ENCODE measurements around the gene SHFL. TPM values are rescaled to one million over a fixed set of nuclear protein-coding genes. Genes with fewer than 3 reads are reported as not detected.
A peak's percentile ranks its signal among the peaks of the same experiment; 100 is the strongest.

SHFL gene
- polyA plus RNA-seq, 3 donors = 12.6 to 106 (median 17.6) TPM

GRCh38 chr19:10141973-10142372, 55.9 kb downstream of the SHFL start:
- H3K4me3 Mint-ChIP-seq = no peak overlapping the region
- H3K9me3 ChIP-seq (replicated peaks in 1 of 2; ENCODE audit: control insufficient read depth in 1 of 2, insufficient read depth in 1 of 2, low read length in 2 of 2) = no peaks in the 10 kb centered on the region
- H3K4me1 Mint-ChIP-seq = no peaks in the 10 kb centered on the region
- no peak for DNase-seq
- no peak overlapping the region for H3K9ac ChIP-seq (ENCODE audit: insufficient read depth, low read length, poor library complexity, severe bottlenecking)
- no peaks in the 10 kb centered on the region for H3K4me1 ChIP-seq (ENCODE audit: control insufficient read depth in 1 of 2, insufficient read depth in 2 of 2, low read length in 2 of 2)
- no peaks in the 10 kb centered on the region for H3K27me3 ChIP-seq (ENCODE audit: control insufficient read depth in 2 of 2, insufficient read depth in 2 of 2, low read length in 2 of 2)
- H3K36me3 ChIP-seq (replicated peaks in 1 of 2; ENCODE audit: control insufficient read depth in 1 of 2, insufficient read depth in 2 of 2, low read length in 2 of 2) = peaks cover 97 to 100% of the 10 kb centered on the region in 2 donors
- H2AFZ ChIP-seq (ENCODE audit: insufficient read depth, low read depth, low read length, poor library complexity, severe bottlenecking) = no peak overlapping the region
- H3K27ac Mint-ChIP-seq = peak overlapping the region in 2 of 7 donors; percentile 52 to 63
- intact Hi-C loops (cut with micrococcal nuclease) = no loop called here
- TF ChIP-seq CTCF (IDR thresholded peaks at IDR 0.05) = no peak
- no peaks in the 10 kb centered on the region for H3K9me3 Mint-ChIP-seq
- peaks cover 86 to 100% of the 10 kb centered on the region in 2 donors for H3K36me3 Mint-ChIP-seq
- no peaks in the 10 kb centered on the region for H3K27me3 Mint-ChIP-seq (ENCODE audit: low read depth in 3 of 3)
- no peak overlapping the region for H3K4me3 ChIP-seq (replicated peaks in 1 of 3; ENCODE audit: low read depth in 2 of 3, low read length in 3 of 3)
- H3K4me2 ChIP-seq (replicated peaks; ENCODE audit: extremely low read depth, low read length, poor library complexity, severe bottlenecking) = no peak overlapping the region
- peaks cover 9% of the 10 kb centered on the region for H3K79me2 ChIP-seq (ENCODE audit: insufficient read depth, low read length)
- no peaks in the 10 kb centered on the region for H4K20me1 ChIP-seq (ENCODE audit: insufficient read depth, low read length)
- H3K27ac ChIP-seq (ENCODE audit: low read depth in 1 of 2, low read length in 2 of 2) = peak overlapping the region in 1 of 2 donors; percentile 24
- 99% methylated on average over 12 of the region's 18 CpGs for WGBS (ENCODE audit: insufficient coverage)

Small RNA genes lying within 50 kb of the gene (small RNA-seq; reads per million reads assigned to genes)
- gene MIR5589 (ENCODE audit: insufficient read length, low read depth) = not detected
- gene SNORD105 (ENCODE audit: insufficient read length, low read depth) = 471 reads per million, percentile 98 among the genes with 10 or more reads in this experiment
- gene SNORD105B (ENCODE audit: insufficient read length, low read depth) = 462 reads per million, percentile 98 among the genes with 10 or more reads in this experiment

Other genes with a start within 250 kb of the SHFL start
- gene OLFM2, start 149.8 kb upstream of the SHFL start, polyA plus RNA-seq = not detected
- not detected for gene COL5A3, start 75.8 kb upstream of the SHFL start, polyA plus RNA-seq
- not detected for gene RDH8, start 72.8 kb upstream of the SHFL start, polyA plus RNA-seq
- gene ANGPTL6, start 16.4 kb downstream of the SHFL start, polyA plus RNA-seq = 1 to 10 TPM in 1 of 3 donors, not detected in 2; 2.1 TPM
- gene PPAN, start 20.0 kb downstream of the SHFL start, polyA plus RNA-seq = 10 to 100 TPM in 1 of 3 donors, 1 to 10 TPM in 2; 7.2 to 26.2 (median 7.6) TPM
- 1 to 10 TPM in 1 of 3 donors, under 1 TPM in 2; 0.50 to 10.0 (median 0.69) TPM for gene P2RY11, start 25.4 kb downstream of the SHFL start, polyA plus RNA-seq
- gene EIF3G, start 33.6 kb downstream of the SHFL start, polyA plus RNA-seq = 100 to 1,000 TPM; 148 to 368 (median 166) TPM
- gene DNMT1, start 108.6 kb downstream of the SHFL start, polyA plus RNA-seq = 10 to 100 TPM; 17.6 to 72.5 (median 19.0) TPM
- gene S1PR2, start 145.0 kb downstream of the SHFL start, polyA plus RNA-seq = 1 to 10 TPM in 1 of 3 donors, under 1 TPM in 2; 0.40 to 2.0 (median 0.55) TPM
- gene MRPL4, start 165.9 kb downstream of the SHFL start, polyA plus RNA-seq = 10 to 100 TPM; 20.4 to 40.2 (median 22.7) TPM
- 100 to 1,000 TPM in 1 of 3 donors, 10 to 100 TPM in 2; 21.6 to 118 (median 40.8) TPM for gene ICAM1, start 184.8 kb downstream of the SHFL start, polyA plus RNA-seq
- gene ICAM4, start 200.6 kb downstream of the SHFL start, polyA plus RNA-seq = 10 to 100 TPM in 2 of 3 donors, 1 to 10 TPM in 1; 5.5 to 17.3 (median 11.2) TPM
- 1 to 10 TPM in 1 of 3 donors, under 1 TPM in 1, not detected in 1; 0.21 to 2.1 TPM for gene ICAM5, start 203.6 kb downstream of the SHFL start, polyA plus RNA-seq
- 10 to 100 TPM in 1 of 3 donors, 1 to 10 TPM in 2; 3.5 to 11.7 (median 9.4) TPM for gene ZGLP1, start 223.5 kb downstream of the SHFL start, polyA plus RNA-seq
- 1 to 10 TPM; 5.5 to 6.8 (median 6.7) TPM for gene FDX2, start 229.7 kb downstream of the SHFL start, polyA plus RNA-seq
- 10 to 100 TPM in 1 of 3 donors, 1 to 10 TPM in 2; 6.0 to 20.7 (median 9.0) TPM for gene RAVER1, start 247.2 kb downstream of the SHFL start, polyA plus RNA-seq